Adipose tissue (tissue), 3 donors: ENCODE results near the gene CALCOCO1. TPM values are rescaled to one million over a fixed set of nuclear protein-coding genes. Genes with fewer than 3 reads are reported as not detected.
"Not testable (repeated sequence)": the region's sequence is repeated elsewhere in the genome, so short reads cannot be mapped to it uniquely, and the experiment has no call there.

Experiments
- H3K27ac ChIP-seq: one replicate; pipeline ENCODE4 v1.5.1; 2013; ENCODE audit warnings: low read depth, low read length
- WGBS, 3 donors: extraction: QIAGEN DNeasy Blood & Tissue Kit; methylation state at CpG; one replicate each; pipeline ENCODE4 v1.1.7; 2013; 5-methylcytosine and 5-hydroxymethylcytosine counted together
- polyA plus RNA-seq, 3 donors: library from polyadenylated mRNA; stranded (reverse); fragments of 200-250 nt; gene quantifications; one replicate each; pipeline ENCODE4 v1.2.3, GENCODE V29; 2013
- donor health status: healthy with polysubstance abuse.
- donor health status: Bipolar disorder and iron deficiency.
- donor health status: healthy.

CALCOCO1 gene
- polyA plus RNA-seq: 100 to 1,000 TPM in 2 of 3 donors, 10 to 100 TPM in 1; 82.7 to 149 (median 116) TPM

GRCh38 chr12:53727310-53728041 lies at the start of gene CALCOCO1:
Gene CALCOCO1 (minus strand): TSS chr12:53727452. CDS start chr12:53725242, 2,210 bp downstream.
- 0 to 1% (median 0%) methylated on average over 38 of the region's 38 CpGs for WGBS, 3 donors
- no peak within 1 kb of the TSS for H3K27ac ChIP-seq

- WGBS, 3 donors: 79 to 95% (median 84%) methylated on average over 1 of the region's 1 CpG
- H3K27ac ChIP-seq: no peak overlapping the region
Observed at GRCh38 chr12:53776872-53777271, 49.6 kb upstream of the CALCOCO1 start.

GRCh38 chr12:53775478-53776145 lies 48.4 kb upstream of the CALCOCO1 start:
- H3K27ac ChIP-seq: no peak overlapping the region
- WGBS, 3 donors: 35 to 48% (median 40%) methylated on average over 6 of the region's 6 CpGs

GRCh38 chr12:53770281-53770680 lies 43.0 kb upstream of the CALCOCO1 start:
- no peak overlapping the region for H3K27ac ChIP-seq

GRCh38 chr12:53768976-53769375 lies 41.7 kb upstream of the CALCOCO1 start:
- 71 to 82% (median 81%) methylated on average over 5 of the region's 5 CpGs for WGBS, 3 donors
- no peak overlapping the region for H3K27ac ChIP-seq

- no peak overlapping the region for H3K27ac ChIP-seq
- 60 to 75% (median 70%) methylated on average over 3 of the region's 3 CpGs for WGBS, 3 donors
Observed at GRCh38 chr12:53766881-53767280, 39.6 kb upstream of the CALCOCO1 start.

- 64 to 79% (median 66%) methylated on average over 2 of the region's 2 CpGs for WGBS, 3 donors
- H3K27ac ChIP-seq: no peak overlapping the region
Observed at GRCh38 chr12:53765891-53766290, 38.6 kb upstream of the CALCOCO1 start.

- 73 to 88% (median 85%) methylated on average over 4 of the region's 4 CpGs for WGBS, 3 donors
- H3K27ac ChIP-seq: no peak overlapping the region
Observed at GRCh38 chr12:53764615-53765014, 37.4 kb upstream of the CALCOCO1 start.

GRCh38 chr12:53762793-53763192 lies 35.5 kb upstream of the CALCOCO1 start:
- 94 to 96% (median 95%) methylated on average over 3 of the region's 3 CpGs for WGBS, 3 donors
- not testable (repeated sequence) for H3K27ac ChIP-seq

- no peak overlapping the region for H3K27ac ChIP-seq
Observed at GRCh38 chr12:53761306-53761705, 34.1 kb upstream of the CALCOCO1 start.

- H3K27ac ChIP-seq: no peak overlapping the region
- WGBS, 3 donors: 72 to 91% (median 86%) methylated on average over 2 of the region's 2 CpGs
Observed at GRCh38 chr12:53759261-53759660, 32.0 kb upstream of the CALCOCO1 start.

- H3K27ac ChIP-seq: no peak overlapping the region
- WGBS, 3 donors: 46 to 58% (median 50%) methylated on average over 8 of the region's 8 CpGs
Observed at GRCh38 chr12:53758730-53759103, 31.5 kb upstream of the CALCOCO1 start.

- 48 to 51% (median 49%) methylated on average over 7 of the region's 7 CpGs for WGBS, 3 donors
- H3K27ac ChIP-seq: no peak overlapping the region
Observed at GRCh38 chr12:53758081-53758729, 31.0 kb upstream of the CALCOCO1 start.

- 7 to 11% (median 10%) methylated on average over 17 of the region's 17 CpGs for WGBS, 3 donors
- no peak overlapping the region for H3K27ac ChIP-seq
Observed at GRCh38 chr12:53757101-53757770, 30.0 kb upstream of the CALCOCO1 start.

GRCh38 chr12:53756300-53757100 lies 29.2 kb upstream of the CALCOCO1 start:
- WGBS, 3 donors: 60 to 75% (median 72%) methylated on average over 5 of the region's 5 CpGs
- H3K27ac ChIP-seq: no peak overlapping the region

- no peak overlapping the region for H3K27ac ChIP-seq
- WGBS, 3 donors: 32 to 70% (median 55%) methylated on average over 3 of the region's 3 CpGs
Observed at GRCh38 chr12:53755893-53756292, 28.6 kb upstream of the CALCOCO1 start.

GRCh38 chr12:53755451-53755891 lies 28.2 kb upstream of the CALCOCO1 start:
- no peak overlapping the region for H3K27ac ChIP-seq

GRCh38 chr12:53754633-53755264 lies 27.5 kb upstream of the CALCOCO1 start:
- WGBS, 3 donors: 18 to 23% (median 20%) methylated on average over 4 of the region's 4 CpGs

More at GRCh38 chr12:53755451-53755891, 28.2 kb upstream of the CALCOCO1 start:
- WGBS, 3 donors: 73 to 82% (median 73%) methylated on average over 4 of the region's 4 CpGs

More at GRCh38 chr12:53754633-53755264, 27.5 kb upstream of the CALCOCO1 start:
- no peak overlapping the region for H3K27ac ChIP-seq
